ENCODE data around the gene SARDH. TPM values are rescaled to one million over a fixed set of nuclear protein-coding genes. Genes with fewer than 3 reads are reported as not detected.

Gene SARDH
- total and polyA plus RNA-seq, 3 experiments from 2014 or later, result 1.3 to 2.0 (median 1.8) TPM

DNA sequence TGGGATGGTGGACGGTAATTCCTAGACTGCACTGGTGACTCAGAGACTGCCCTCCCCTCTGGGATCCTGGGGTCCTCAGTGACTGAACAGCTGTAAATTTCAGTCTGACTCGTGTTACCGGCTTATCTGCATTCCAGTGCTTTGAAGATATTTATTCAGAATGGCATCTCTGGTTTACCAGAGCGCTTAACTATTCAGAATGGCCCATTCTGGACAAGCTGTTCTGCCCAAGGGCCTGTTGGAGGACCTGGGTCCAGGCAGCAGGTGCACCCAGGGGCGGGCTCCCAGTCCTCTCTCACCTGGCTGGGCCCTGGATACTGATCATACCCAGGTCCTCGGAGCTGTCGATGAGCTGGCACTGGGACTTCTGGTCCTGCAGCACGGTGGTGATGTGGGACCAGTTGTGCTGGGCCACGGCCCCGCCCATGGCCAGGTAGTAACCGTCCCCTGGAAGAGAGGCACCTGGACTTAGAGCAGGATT lies 48.0 kb downstream of the SARDH start:
- H3K4me1 ChIP-seq (ENCODE audit: insufficient read depth, low read length), result peaks cover 6% of the 10 kb centered on the region
- no peaks in the 10 kb centered on the region for H3K9me3 ChIP-seq (ENCODE audit: low read length)
- H3K9me3 Mint-ChIP-seq, result no peaks in the 10 kb centered on the region
- H3K27ac Mint-ChIP-seq, result peak overlapping the region in 1 of 8 donors; percentile 29
- no peaks in the 10 kb centered on the region for H3K36me3 ChIP-seq (ENCODE audit: insufficient read depth, low read length)
- CTCF ChIA-PET, result interaction anchor here (1.3 kb wide), 1 partner anchor 13 kb away, joined by 3 read pairs; no protein-coding TSS in a partner anchor
- peaks cover 0 to 9% (median 0%) of the 10 kb centered on the region in 3 donors for H3K4me1 Mint-ChIP-seq
- peaks cover 0 to 2% (median 0%) of the 10 kb centered on the region in 3 donors for H3K36me3 Mint-ChIP-seq
- no peak overlapping the region for H3K4me3 Mint-ChIP-seq
- H3K4me3 ChIP-seq (ENCODE audit: low read length), result no peak overlapping the region
- POLR2A ChIA-PET, result no interaction called here
- H3K27ac ChIP-seq (ENCODE audit: low read depth, low read length), result no peak overlapping the region
- H3K27me3 Mint-ChIP-seq, result no peaks in the 10 kb centered on the region
- peak in 1 of 5 donors; percentile 44 for DNase-seq
- H3K27me3 ChIP-seq (ENCODE audit: insufficient read depth, low read length, poor library complexity, severe bottlenecking), result no peaks in the 10 kb centered on the region

GRCh38 chr9:133689151-133689763 lies 48.9 kb downstream of the SARDH start:
- DNase-seq, result no peak
- Histone ChIP-seq H3K36me3 (ENCODE audit: insufficient read depth, low read length) (no peaks in the 10 kb centered on the region), H3K27me3 (ENCODE audit: insufficient read depth, low read length, poor library complexity, severe bottlenecking) (no peaks in the 10 kb centered on the region), H3K27ac (ENCODE audit: low read depth, low read length) (no peak overlapping the region), H3K4me1 (ENCODE audit: insufficient read depth, low read length) (peaks cover 14% of the 10 kb centered on the region), H3K4me3 (ENCODE audit: low read length) (no peak overlapping the region), H3K9me3 (ENCODE audit: low read length) (no peaks in the 10 kb centered on the region)
- Mint-ChIP-seq H3K9me3 (no peaks in the 10 kb centered on the region), H3K27ac (no peak overlapping the region), H3K36me3 (no peaks in the 10 kb centered on the region), H3K4me1 (peaks cover under 1 to 15% (median 2%) of the 10 kb centered on the region in 3 donors), H3K27me3 (peaks cover 0 to under 1% of the 10 kb centered on the region in 2 donors), H3K4me3 (no peak overlapping the region)
- ChIA-PET CTCF (no interaction called here), POLR2A (no interaction called here)

GRCh38 chr9:133687856-133688761 lies 50.0 kb downstream of the SARDH start:
- no peak overlapping the region for H3K4me3 Mint-ChIP-seq
- H3K27ac ChIP-seq (ENCODE audit: low read depth, low read length), result no peak overlapping the region
- peaks cover 11 to 26% (median 12%) of the 10 kb centered on the region in 3 donors for H3K4me1 Mint-ChIP-seq

DNA sequence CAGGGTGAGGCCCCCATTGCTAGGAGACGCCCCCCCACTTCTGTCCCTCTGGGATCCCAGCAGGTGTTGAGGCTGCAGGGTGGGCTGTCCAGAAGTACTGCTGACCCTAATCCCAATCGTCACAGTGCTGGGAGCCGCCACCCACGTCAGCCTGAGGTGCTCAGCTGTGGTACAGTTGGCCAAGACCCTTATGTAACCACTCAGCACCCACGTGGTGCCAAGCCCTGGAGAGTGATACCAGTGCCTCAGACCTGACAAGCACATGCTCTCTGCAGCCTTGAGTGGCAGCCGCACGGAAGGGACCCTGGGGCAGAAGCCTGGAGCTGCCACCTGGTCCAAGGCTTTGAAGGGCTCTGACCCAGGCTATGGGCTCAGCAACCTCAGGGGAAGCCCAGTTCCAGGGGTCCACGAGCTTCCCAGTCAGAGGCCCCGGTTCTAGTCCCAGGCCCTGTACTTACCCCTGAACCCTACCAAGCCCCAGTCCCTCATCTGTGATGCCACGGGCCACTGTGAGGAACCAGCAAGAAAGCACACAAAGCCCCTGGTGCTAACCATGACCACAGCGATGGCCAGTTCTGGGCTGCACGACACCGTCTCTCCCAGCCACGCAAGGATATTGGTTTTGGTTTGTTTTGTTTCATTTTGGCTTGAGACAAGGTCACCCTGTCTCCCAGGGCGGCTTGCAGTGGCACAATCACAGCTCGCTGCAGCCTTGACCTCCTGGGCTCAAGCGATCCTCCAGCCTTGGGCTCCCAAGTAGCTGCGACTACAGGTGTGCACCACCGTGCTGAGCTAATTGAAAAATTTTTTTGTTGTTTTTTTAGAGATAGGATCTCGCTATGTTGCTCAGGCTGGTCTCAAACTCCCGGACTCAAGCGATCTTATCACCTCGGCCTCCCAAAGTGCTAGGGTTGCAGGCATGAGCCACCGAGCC lies 51.2 kb downstream of the SARDH start:
- no peaks in the 10 kb centered on the region for H3K9me3 Mint-ChIP-seq
- H3K4me1 ChIP-seq (ENCODE audit: insufficient read depth, low read length), result peaks cover 38% of the 10 kb centered on the region
- CTCF ChIA-PET, result no interaction called here

More at GRCh38 chr9:133687856-133688761, 50.0 kb downstream of the SARDH start:
- H3K27me3 Mint-ChIP-seq, result peaks cover 0 to 1% of the 10 kb centered on the region in 2 donors
- H3K27me3 ChIP-seq (ENCODE audit: insufficient read depth, low read length, poor library complexity, severe bottlenecking), result no peaks in the 10 kb centered on the region
- CTCF ChIA-PET, result interaction anchor here (1.2 kb wide), 1 partner anchor 13 kb away, joined by 3 read pairs; no protein-coding TSS in a partner anchor
- H3K4me1 ChIP-seq (ENCODE audit: insufficient read depth, low read length), result peaks cover 26% of the 10 kb centered on the region
- POLR2A ChIA-PET, result interaction anchor here (1.4 kb wide), 1 partner anchor 11 kb away, joined by 3 read pairs; no protein-coding TSS in a partner anchor
- no peak for DNase-seq
- H3K36me3 ChIP-seq (ENCODE audit: insufficient read depth, low read length), result no peaks in the 10 kb centered on the region
- no peaks in the 10 kb centered on the region for H3K9me3 Mint-ChIP-seq
- H3K9me3 ChIP-seq (ENCODE audit: low read length), result no peaks in the 10 kb centered on the region
- H3K4me3 ChIP-seq (ENCODE audit: low read length), result no peak overlapping the region
- H3K27ac Mint-ChIP-seq, result peak overlapping the region in 1 of 8 donors; percentile 66
- no peaks in the 10 kb centered on the region for H3K36me3 Mint-ChIP-seq

GRCh38 chr9:133685653-133686609 lies 52.2 kb downstream of the SARDH start:
- Mint-ChIP-seq H3K4me3 (no peak overlapping the region), H3K4me1 (peaks cover 12 to 35% (median 17%) of the 10 kb centered on the region in 3 donors), H3K27me3 (peaks cover 0 to 1% of the 10 kb centered on the region in 2 donors), H3K36me3 (no peaks in the 10 kb centered on the region), H3K9me3 (no peaks in the 10 kb centered on the region), H3K27ac (peak overlapping the region in 7 of 8 donors; percentile 32 to 100 (median 72))
- ChIA-PET CTCF (interaction anchor here (3.5 kb wide), 1 partner anchor 16 kb away, joined by 27 read pairs; no protein-coding TSS in a partner anchor), POLR2A (interaction anchor here (1.1 kb wide), 1 partner anchor 15 kb away, joined by 3 read pairs; no protein-coding TSS in a partner anchor)
- H3K36me3 ChIP-seq (ENCODE audit: insufficient read depth, low read length), result no peaks in the 10 kb centered on the region
- no peak overlapping the region for H3K27ac ChIP-seq (ENCODE audit: low read depth, low read length)
- DNase-seq, result no peak
- peaks cover 40% of the 10 kb centered on the region for H3K4me1 ChIP-seq (ENCODE audit: insufficient read depth, low read length)
- H3K27me3 ChIP-seq (ENCODE audit: insufficient read depth, low read length, poor library complexity, severe bottlenecking), result no peaks in the 10 kb centered on the region
- H3K9me3 ChIP-seq (ENCODE audit: low read length), result no peaks in the 10 kb centered on the region
- no peak overlapping the region for H3K4me3 ChIP-seq (ENCODE audit: low read length)

More for the DNA sequence above, 51.2 kb downstream of the SARDH start:
- Mint-ChIP-seq H3K4me3 (peak overlapping the region in 1 of 7 donors; percentile 13), H3K36me3 (no peaks in the 10 kb centered on the region), H3K4me1 (peaks cover 12 to 37% (median 15%) of the 10 kb centered on the region in 3 donors), H3K27me3 (peaks cover 0 to 1% of the 10 kb centered on the region in 2 donors), H3K27ac (peak overlapping the region in 2 of 8 donors; percentile 65 to 89)
- no peaks in the 10 kb centered on the region for H3K9me3 ChIP-seq (ENCODE audit: low read length)
- POLR2A ChIA-PET, result interaction anchor here (1.1 kb wide), 1 partner anchor 14 kb away, joined by 3 read pairs; no protein-coding TSS in a partner anchor
- H3K27me3 ChIP-seq (ENCODE audit: insufficient read depth, low read length, poor library complexity, severe bottlenecking), result no peaks in the 10 kb centered on the region
- peak in 1 of 5 donors; percentile 38 for DNase-seq
- no peaks in the 10 kb centered on the region for H3K36me3 ChIP-seq (ENCODE audit: insufficient read depth, low read length)
- no peak overlapping the region for H3K4me3 ChIP-seq (ENCODE audit: low read length)
- H3K27ac ChIP-seq (ENCODE audit: low read depth, low read length), result no peak overlapping the region

GRCh38 chr9:133684936-133685361 lies 53.2 kb downstream of the SARDH start:
- Histone ChIP-seq H3K9me3 (ENCODE audit: low read length) (no peaks in the 10 kb centered on the region), H3K27me3 (ENCODE audit: insufficient read depth, low read length, poor library complexity, severe bottlenecking) (no peaks in the 10 kb centered on the region), H3K4me3 (ENCODE audit: low read length) (no peak overlapping the region), H3K4me1 (ENCODE audit: insufficient read depth, low read length) (peaks cover 40% of the 10 kb centered on the region), H3K27ac (ENCODE audit: low read depth, low read length) (no peak overlapping the region), H3K36me3 (ENCODE audit: insufficient read depth, low read length) (no peaks in the 10 kb centered on the region)
- ChIA-PET POLR2A (no interaction called here), CTCF (interaction anchor here (0.9 to 3.5 kb wide), 3 partner anchors 17 to 28 kb away, joined by 3 to 27 read pairs (median 7); no protein-coding TSS in a partner anchor)
- peaks cover 0 to 1% of the 10 kb centered on the region in 2 donors for H3K27me3 Mint-ChIP-seq
- no peaks in the 10 kb centered on the region for H3K36me3 Mint-ChIP-seq
- H3K9me3 Mint-ChIP-seq, result no peaks in the 10 kb centered on the region
- peak in 1 of 5 donors; percentile 44 for DNase-seq
- peak overlapping the region in 4 of 8 donors; percentile 72 to 100 (median 98) for H3K27ac Mint-ChIP-seq
- no peak overlapping the region for H3K4me3 Mint-ChIP-seq
- H3K4me1 Mint-ChIP-seq, result peaks cover 12 to 35% (median 17%) of the 10 kb centered on the region in 3 donors
